Upper lobe of left lung (tissue), 6 donors: ENCODE data around the gene TMEM91. TPM values are rescaled to one million over a fixed set of nuclear protein-coding genes. Genes with fewer than 3 reads are reported as not detected.

Experiments used
- ATAC-seq, 2 donors: fragments of 200-7000 bp; cut with Tn5 transposase; one replicate each; pipeline ENCODE4 v1.9.1; 2022; ENCODE audit warnings: mild to moderate bottlenecking in 2 of 2, moderate library complexity in 2 of 2; ENCODE audit not compliant: low FRiP score in 2 of 2
- DNase-seq, 2 donors: peaks; one replicate each; pipeline ENCODE4 v3.0.0-alpha.2; 2019 to 2020
- H3K27ac ChIP-seq, 4 donors: fragments of 200-600 bp; sonication (generic); one replicate each; pipeline ENCODE4 v1.5.1; 2016 to 2019
- H3K27me3 ChIP-seq, 4 donors: fragments of 200-600 bp; sonication (generic); one replicate each; pipeline ENCODE4 v1.5.1; 2017 to 2019
- H3K36me3 ChIP-seq, 4 donors: fragments of 200-600 bp; sonication (generic); one replicate each; pipeline ENCODE4 v1.5.1; 2016 to 2019
- H3K4me1 ChIP-seq, 4 donors: fragments of 200-600 bp; sonication (generic); one replicate each; pipeline ENCODE4 v1.5.1; 2018 to 2019
- H3K4me3 ChIP-seq, 4 donors: fragments of 200-600 bp; sonication (generic); one replicate each; pipeline ENCODE4 v1.5.1; 2017 to 2019; ENCODE audit warnings: mild to moderate bottlenecking in 2 of 4, moderate library complexity in 1 of 4
- H3K9me3 ChIP-seq, 4 donors: fragments of 200-600 bp; sonication (generic); one replicate each; pipeline ENCODE4 v1.5.1; 2018 to 2019
- EP300 ChIP-seq, 4 donors: sonication (generic); formaldehyde crosslinking; IDR thresholded peaks; one replicate each; pipeline ENCODE4 v1.5.1; 2017; ENCODE audit warnings: antibody characterized with exemption in 4 of 4, control low read depth in 2 of 4
- POLR2A ChIP-seq, 4 donors: fragments of 450-650 bp; IDR thresholded peaks; one replicate each; pipeline ENCODE4 v1.5.1; 2016 to 2017; ENCODE audit warnings: antibody characterized with exemption in 4 of 4, mild to moderate bottlenecking in 2 of 4
- POLR2AphosphoS5 ChIP-seq, 2 donors: sonication (generic); formaldehyde crosslinking; IDR thresholded peaks; one replicate each; pipeline ENCODE4 v1.5.1; 2017; ENCODE audit warnings: antibody characterized with exemption in 2 of 2
- WGBS, 2 donors: methylation state at CpG; one replicate each; pipeline ENCODE4 v1.1.5; 2017 to 2018; 5-methylcytosine and 5-hydroxymethylcytosine counted together
- total RNA-seq, 6 donors: library from RNA; depleted of rRNA in 4 of 6; stranded (reverse); fragments of >200 nt in 4 of 6; gene quantifications; one replicate each; pipeline versions ENCODE4 v1.1.0 to v1.2.1, GENCODE V29; 2016 to 2021
- TF ChIP-seq, protein P1 (sequence below), 6 experiments: fragments of 450-650 bp in 4 of 6; fragments of 200-600 bp in 2 of 6; sonication (generic) in 2 of 6; IDR thresholded peaks; one replicate each; pipeline ENCODE4 v1.5.1; 2016 to 2019; ENCODE audit warnings: antibody characterized with exemption in 6 of 6
- donor health status: DM: no; HTN: no; CAD: no; lungs with moderate emphysema.
- donor health status: DM: no; HTN: yes; CAD: no; lungs with severe emphysema.

Gene TMEM91
- total RNA-seq, 6 donors from 2014 or later = 18.7 to 65.0 (median 29.3) TPM

DNA sequence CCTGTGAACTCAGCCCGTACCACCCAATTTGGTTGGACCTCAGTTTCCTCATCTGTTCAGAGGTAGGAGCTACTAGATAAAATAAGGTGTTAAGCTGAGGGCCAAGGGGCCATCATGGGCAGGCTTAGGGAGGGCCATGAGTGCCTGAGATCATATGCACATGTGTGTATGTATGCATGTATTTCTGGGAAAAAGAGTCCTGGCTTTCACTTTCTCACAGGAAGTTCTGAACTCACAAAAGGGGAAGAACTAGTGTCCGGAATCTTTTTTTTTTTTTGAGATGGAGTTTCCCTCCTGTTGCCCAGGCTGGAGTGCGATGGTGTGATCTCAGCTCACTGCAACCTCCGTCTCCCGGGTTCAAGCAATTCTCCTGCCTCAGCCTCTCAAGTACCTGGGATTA lies 41.5 kb upstream of the TMEM91 start:
- Histone ChIP-seq H3K27ac (peak overlapping the region; percentile 54 to 77 (median 71)), H3K4me1 (peaks cover 10 to 22% (median 15%) of the 10 kb centered on the region in 4 donors), H3K36me3 (peaks cover 3 to 57% (median 31%) of the 10 kb centered on the region in 4 donors), H3K9me3 (no peaks in the 10 kb centered on the region), H3K27me3 (no peaks in the 10 kb centered on the region), H3K4me3 (peak overlapping the region in 1 of 4 donors; percentile 0)
- no peak for DNase-seq
- 31 to 61% methylated on average over 4 to 5 of the region's 5 CpGs for WGBS, 2 donors
- peak in 1 of 2 donors; percentile 71 for ATAC-seq
- TF ChIP-seq POLR2AphosphoS5 (IDR thresholded peaks at IDR 0.05) (no peak), POLR2A (IDR thresholded peaks at IDR 0.05) (no peak), EP300 (IDR thresholded peaks at IDR 0.05) (no peak)
- TF ChIP-seq, protein P1, sequence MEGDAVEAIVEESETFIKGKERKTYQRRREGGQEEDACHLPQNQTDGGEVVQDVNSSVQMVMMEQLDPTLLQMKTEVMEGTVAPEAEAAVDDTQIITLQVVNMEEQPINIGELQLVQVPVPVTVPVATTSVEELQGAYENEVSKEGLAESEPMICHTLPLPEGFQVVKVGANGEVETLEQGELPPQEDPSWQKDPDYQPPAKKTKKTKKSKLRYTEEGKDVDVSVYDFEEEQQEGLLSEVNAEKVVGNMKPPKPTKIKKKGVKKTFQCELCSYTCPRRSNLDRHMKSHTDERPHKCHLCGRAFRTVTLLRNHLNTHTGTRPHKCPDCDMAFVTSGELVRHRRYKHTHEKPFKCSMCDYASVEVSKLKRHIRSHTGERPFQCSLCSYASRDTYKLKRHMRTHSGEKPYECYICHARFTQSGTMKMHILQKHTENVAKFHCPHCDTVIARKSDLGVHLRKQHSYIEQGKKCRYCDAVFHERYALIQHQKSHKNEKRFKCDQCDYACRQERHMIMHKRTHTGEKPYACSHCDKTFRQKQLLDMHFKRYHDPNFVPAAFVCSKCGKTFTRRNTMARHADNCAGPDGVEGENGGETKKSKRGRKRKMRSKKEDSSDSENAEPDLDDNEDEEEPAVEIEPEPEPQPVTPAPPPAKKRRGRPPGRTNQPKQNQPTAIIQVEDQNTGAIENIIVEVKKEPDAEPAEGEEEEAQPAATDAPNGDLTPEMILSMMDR (IDR thresholded peaks at IDR 0.05) = no peak

GRCh38 chr19:41335467-41335866 lies 40.9 kb upstream of the TMEM91 start:
- Histone ChIP-seq H3K4me1 (peaks cover 10 to 18% (median 14%) of the 10 kb centered on the region in 4 donors), H3K9me3 (no peaks in the 10 kb centered on the region), H3K36me3 (peaks cover 3 to 59% (median 29%) of the 10 kb centered on the region in 4 donors), H3K27me3 (no peaks in the 10 kb centered on the region), H3K4me3 (no peak overlapping the region), H3K27ac (peak overlapping the region; percentile 23 to 77 (median 61))
- no peak for TF ChIP-seq POLR2A (IDR thresholded peaks at IDR 0.05)
- TF ChIP-seq, protein P1 (IDR thresholded peaks at IDR 0.05) = no peak
- no peak for TF ChIP-seq EP300 (IDR thresholded peaks at IDR 0.05)
- TF ChIP-seq POLR2AphosphoS5 (IDR thresholded peaks at IDR 0.05) = no peak
- peak; percentile 23 to 30 for ATAC-seq
- WGBS, 2 donors = 87 to 92% methylated on average over 9 to 10 of the region's 10 CpGs
- DNase-seq = no peak

DNA sequence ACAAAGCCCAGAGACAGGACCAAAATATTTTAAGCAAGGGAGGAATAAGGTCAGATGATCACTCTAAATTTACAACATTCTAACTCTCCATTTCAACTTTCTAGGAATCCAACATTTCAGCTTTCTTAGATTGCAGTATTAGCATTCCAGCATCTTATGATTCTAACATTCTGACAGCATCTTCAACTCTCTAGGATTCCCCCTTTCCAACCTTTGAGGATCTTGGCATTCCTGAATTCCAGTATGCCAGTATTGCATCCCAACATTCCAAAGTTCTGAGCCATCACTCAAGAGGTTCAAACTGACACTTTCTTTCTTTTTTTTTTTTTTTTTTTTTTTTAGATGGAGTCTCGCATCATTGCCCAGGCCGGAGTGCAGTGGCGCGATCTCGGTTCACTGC lies 36.4 kb upstream of the TMEM91 start:
- Histone ChIP-seq H3K36me3 (peaks cover 2 to 73% (median 33%) of the 10 kb centered on the region in 4 donors), H3K27ac (no peak overlapping the region), H3K4me1 (peaks cover 7 to 26% (median 15%) of the 10 kb centered on the region in 4 donors), H3K27me3 (no peaks in the 10 kb centered on the region), H3K9me3 (no peaks in the 10 kb centered on the region), H3K4me3 (no peak overlapping the region)
- WGBS, 2 donors = 94 to 95% methylated on average over 5 of the region's 5 CpGs
- no peak for DNase-seq
- no peak for ATAC-seq
- no peak for TF ChIP-seq POLR2AphosphoS5 (IDR thresholded peaks at IDR 0.05)
- TF ChIP-seq, protein P1 (IDR thresholded peaks at IDR 0.05) = no peak
- TF ChIP-seq POLR2A (IDR thresholded peaks at IDR 0.05) = no peak
- TF ChIP-seq EP300 (IDR thresholded peaks at IDR 0.05) = no peak

DNA sequence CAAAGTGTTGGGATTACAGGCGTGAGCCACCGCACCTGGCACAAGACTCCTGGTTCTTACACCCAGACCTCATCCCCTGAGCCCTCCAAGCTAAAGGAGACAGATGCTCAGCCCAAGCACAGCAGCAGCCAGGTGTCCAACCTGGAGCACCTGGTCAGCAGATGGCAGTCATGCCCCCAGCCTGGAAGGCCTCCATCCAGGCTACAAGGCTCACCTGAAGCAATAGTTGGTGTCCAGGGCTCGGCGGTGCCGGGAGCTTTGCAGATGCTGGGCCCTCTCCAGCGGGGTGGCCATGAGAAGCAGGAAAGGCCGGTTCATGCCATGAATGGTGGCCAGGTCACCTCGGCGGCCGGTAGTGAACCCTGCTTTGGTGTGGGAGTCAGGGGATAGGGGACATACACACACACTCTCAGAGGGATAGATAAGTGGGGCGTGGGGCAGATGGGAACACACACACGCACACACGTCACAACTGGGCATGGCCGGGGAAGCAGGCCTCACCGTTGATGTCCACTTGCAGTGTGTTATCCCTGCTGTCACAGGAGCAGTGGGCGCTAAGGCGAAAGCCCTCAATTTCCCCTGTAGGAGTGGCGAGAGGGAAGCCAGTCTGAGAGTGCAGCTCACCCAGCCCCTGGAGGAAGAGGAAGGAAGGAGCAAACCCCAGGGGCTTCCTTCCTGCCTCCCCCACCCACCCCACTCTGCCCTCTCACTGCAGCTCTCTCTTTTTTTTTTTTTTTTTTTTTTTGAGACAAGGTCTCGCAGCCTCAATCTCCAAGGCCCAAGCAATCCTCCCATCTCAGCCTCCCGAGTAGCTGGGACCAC lies 34.5 kb upstream of the TMEM91 start:
- DNase-seq = peak; percentile 57 to 60

More for the DNA sequence above, 34.5 kb upstream of the TMEM91 start:
- ATAC-seq = peak; percentile 42 to 47
- H3K4me1 ChIP-seq = peaks cover 0 to 19% (median 8%) of the 10 kb centered on the region in 4 donors
- H3K27me3 ChIP-seq = no peaks in the 10 kb centered on the region
- TF ChIP-seq, protein P1 (IDR thresholded peaks at IDR 0.05) = peak in 2 of 6 experiments; percentile 24 to 26
- no peak for TF ChIP-seq POLR2AphosphoS5 (IDR thresholded peaks at IDR 0.05)
- TF ChIP-seq EP300 (IDR thresholded peaks at IDR 0.05) = no peak
- no peak for TF ChIP-seq POLR2A (IDR thresholded peaks at IDR 0.05)
- no peaks in the 10 kb centered on the region for H3K9me3 ChIP-seq
- no peak overlapping the region for H3K4me3 ChIP-seq
- peak overlapping the region in 3 of 4 donors; percentile 14 to 35 (median 21) for H3K27ac ChIP-seq
- WGBS, 2 donors = 68 to 78% methylated on average over 19 of the region's 20 CpGs
- peaks cover 2 to 88% (median 48%) of the 10 kb centered on the region in 4 donors for H3K36me3 ChIP-seq
